SH-SY5Y (cell line): ENCODE data around the gene PTPRO.
A peak's percentile ranks its signal among the peaks of the same experiment; 100 is the strongest.

Source experiments
- GATA2 ChIP-seq: IDR thresholded peaks from 2 replicates; pipeline ENCODE4 v1.6.1; 2011; ENCODE audit warnings: mild to moderate bottlenecking, low read depth, low read length
- GATA3 ChIP-seq: IDR thresholded peaks from 2 replicates; pipeline ENCODE4 v1.6.1; 2011; ENCODE audit warnings: low read depth, mild to moderate bottlenecking, low read length, moderate library complexity

PTPRO gene

GRCh38 chr12:15444523-15444922 is 122.2 kb downstream of the PTPRO start:
- no peak for TF ChIP-seq GATA3
- TF ChIP-seq GATA2, result no peak

- TF ChIP-seq GATA3 (no peak), GATA2 (no peak)
Observed at GRCh38 chr12:15446807-15447206, 124.5 kb downstream of the PTPRO start.

- TF ChIP-seq GATA2 (no peak), GATA3 (no peak)
Observed at GRCh38 chr12:15453613-15454012, 131.3 kb downstream of the PTPRO start.

GRCh38 chr12:15458008-15458407 is 135.7 kb downstream of the PTPRO start:
- no peak for TF ChIP-seq GATA2
- TF ChIP-seq GATA3, result no peak

- TF ChIP-seq GATA2 (no peak), GATA3 (no peak)
Observed at GRCh38 chr12:15468911-15469310, 146.6 kb downstream of the PTPRO start.

GRCh38 chr12:15469356-15469755 is 147.0 kb downstream of the PTPRO start:
- TF ChIP-seq GATA3 (no peak), GATA2 (no peak)

- no peak for TF ChIP-seq GATA3
- no peak for TF ChIP-seq GATA2
Observed at GRCh38 chr12:15472036-15472435, 149.7 kb downstream of the PTPRO start.

GRCh38 chr12:15474766-15475165 is 152.5 kb downstream of the PTPRO start:
- TF ChIP-seq GATA3 (no peak), GATA2 (peak; percentile 46)

- no peak for TF ChIP-seq GATA2
- no peak for TF ChIP-seq GATA3
Observed at GRCh38 chr12:15477761-15478160, 155.5 kb downstream of the PTPRO start.

- TF ChIP-seq GATA2 (no peak), GATA3 (no peak)
Observed at GRCh38 chr12:15481846-15482245, 159.5 kb downstream of the PTPRO start.

GRCh38 chr12:15485466-15485865 is 163.2 kb downstream of the PTPRO start:
- no peak for TF ChIP-seq GATA2
- TF ChIP-seq GATA3, result no peak

- TF ChIP-seq GATA2, result no peak
- TF ChIP-seq GATA3, result no peak
Observed at GRCh38 chr12:15486859-15487258, 164.6 kb downstream of the PTPRO start.

- TF ChIP-seq GATA3 (no peak), GATA2 (no peak)
Observed at GRCh38 chr12:15488481-15488880, 166.2 kb downstream of the PTPRO start.

GRCh38 chr12:15494329-15495046 is 172.2 kb downstream of the PTPRO start:
- no peak for TF ChIP-seq GATA2
- no peak for TF ChIP-seq GATA3

- TF ChIP-seq GATA2, result no peak
- no peak for TF ChIP-seq GATA3
Observed at GRCh38 chr12:15495746-15496145, 173.4 kb downstream of the PTPRO start.

- no peak for TF ChIP-seq GATA2
- TF ChIP-seq GATA3, result no peak
Observed at GRCh38 chr12:15496738-15497137, 174.4 kb downstream of the PTPRO start.
